Stimulated activated CD8-positive, alpha-beta memory T cell treated with anti-CD3 and anti-CD28 coated beads, Interleukin-2, amount 100 ng/mL, for 1 hour (primary cell): Measurements from ENCODE around the gene PIK3R1.

Experiments
- DNase-seq, 2 donors: peaks; one replicate each; pipeline ENCODE4 v3.0.0-alpha.2; 2020; ENCODE audit warnings: low read depth in 2 of 2

Gene PIK3R1

GRCh38 chr5:68296895-68297294 is 81.3 kb downstream of the PIK3R1 start:
- DNase-seq: no peak

GRCh38 chr5:68297656-68298055 is 82.1 kb downstream of the PIK3R1 start:
- DNase-seq: no peak

DNA sequence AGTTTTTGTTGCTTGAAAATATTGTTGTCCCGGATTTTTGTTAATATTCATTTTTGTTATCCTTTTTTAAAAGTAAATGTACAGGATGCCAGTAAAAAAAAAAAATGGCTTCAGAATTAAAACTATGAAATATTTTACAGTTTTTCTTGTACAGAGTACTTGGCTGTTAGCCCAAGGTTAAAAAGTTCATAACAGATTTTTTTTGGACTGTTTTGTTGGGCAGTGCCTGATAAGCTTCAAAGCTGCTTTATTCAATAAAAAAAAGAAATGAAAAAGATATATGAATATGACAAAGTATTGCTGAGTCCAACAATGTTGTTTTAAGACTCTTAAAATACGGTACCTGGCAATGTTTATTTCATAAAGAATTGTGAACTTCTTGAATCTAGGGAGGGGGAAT is 82.9 kb downstream of the PIK3R1 start:
- DNase-seq: no peak

GRCh38 chr5:68299105-68299504 is 83.5 kb downstream of the PIK3R1 start:
- no peak for DNase-seq

DNA sequence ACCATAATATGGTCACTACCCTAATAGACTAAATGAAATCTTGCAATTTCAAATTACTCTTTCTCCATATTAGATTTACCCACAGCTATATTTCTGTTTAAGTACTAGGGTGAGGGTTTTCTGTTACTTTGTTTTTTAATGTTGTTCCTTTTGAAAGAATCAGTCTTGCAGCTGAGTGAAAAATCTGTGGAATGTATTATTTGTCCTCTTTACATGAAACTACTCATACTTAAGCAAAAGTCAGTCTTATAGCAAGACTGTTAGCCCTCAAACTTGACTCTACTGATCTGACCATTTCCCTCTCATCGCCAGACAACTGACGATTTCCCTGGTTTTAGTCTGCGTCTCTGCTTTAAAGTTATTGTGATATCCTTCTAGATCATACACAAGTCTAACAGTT is 84.0 kb downstream of the PIK3R1 start:
- DNase-seq: no peak

GRCh38 chr5:68303038-68303738 is 87.6 kb downstream of the PIK3R1 start:
- no peak for DNase-seq

GRCh38 chr5:68303754-68304420 is 88.3 kb downstream of the PIK3R1 start:
- DNase-seq: no peak

GRCh38 chr5:68304421-68305052 is 89.0 kb downstream of the PIK3R1 start:
- DNase-seq: no peak

- no peak for DNase-seq
Observed at GRCh38 chr5:68305223-68305870, 89.8 kb downstream of the PIK3R1 start.

DNA sequence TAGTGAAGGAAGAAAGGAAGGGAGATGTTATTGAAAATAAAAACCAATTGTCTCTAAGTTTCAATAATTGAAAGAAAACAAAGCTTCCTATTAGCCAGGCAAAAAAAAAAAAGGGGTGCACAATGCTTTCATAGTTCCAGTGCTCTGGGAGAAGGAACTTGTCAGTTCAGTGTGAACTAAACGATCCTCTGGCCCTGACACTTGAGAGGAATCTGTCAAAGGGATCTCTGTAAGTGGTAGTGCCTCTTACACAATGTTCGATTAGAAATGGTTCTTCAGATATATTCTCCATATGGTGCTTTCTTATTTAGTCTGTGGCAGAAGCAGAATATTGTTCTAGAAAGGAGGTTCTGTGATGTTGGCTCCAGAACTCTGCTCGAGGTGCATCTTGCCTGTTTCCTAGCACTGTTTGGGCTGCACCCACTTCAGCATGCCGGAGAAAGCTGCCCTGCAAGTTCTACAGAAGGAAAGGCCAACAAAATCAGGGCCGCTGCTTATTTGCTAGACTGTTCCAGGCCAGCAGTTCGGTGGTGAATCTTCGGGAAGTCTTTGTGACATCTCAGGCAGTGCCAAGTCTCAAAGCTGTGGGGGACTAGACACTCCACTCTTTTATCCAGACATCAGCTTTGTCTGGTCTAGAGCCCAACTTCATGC is 90.9 kb downstream of the PIK3R1 start:
- DNase-seq: no peak

DNA sequence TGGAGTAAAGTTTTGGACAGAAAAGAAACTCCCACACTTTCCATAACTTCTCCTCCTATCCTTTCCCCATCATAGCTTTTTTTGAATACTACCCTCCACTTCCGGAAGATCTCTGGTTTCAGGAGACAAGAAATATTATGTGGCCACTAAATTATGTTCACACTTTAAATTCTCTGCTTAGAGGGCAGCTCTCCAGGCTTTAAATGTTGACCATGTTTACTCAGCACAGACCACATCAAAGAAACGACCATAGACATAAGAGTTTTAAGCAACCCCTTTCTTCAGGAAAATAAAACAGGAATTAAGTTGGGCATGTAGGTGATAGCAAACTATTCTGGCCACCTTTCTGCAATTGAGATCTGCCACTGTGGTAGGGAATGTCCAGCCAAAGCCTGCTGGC is 97.8 kb downstream of the PIK3R1 start:
- DNase-seq: no peak

DNA sequence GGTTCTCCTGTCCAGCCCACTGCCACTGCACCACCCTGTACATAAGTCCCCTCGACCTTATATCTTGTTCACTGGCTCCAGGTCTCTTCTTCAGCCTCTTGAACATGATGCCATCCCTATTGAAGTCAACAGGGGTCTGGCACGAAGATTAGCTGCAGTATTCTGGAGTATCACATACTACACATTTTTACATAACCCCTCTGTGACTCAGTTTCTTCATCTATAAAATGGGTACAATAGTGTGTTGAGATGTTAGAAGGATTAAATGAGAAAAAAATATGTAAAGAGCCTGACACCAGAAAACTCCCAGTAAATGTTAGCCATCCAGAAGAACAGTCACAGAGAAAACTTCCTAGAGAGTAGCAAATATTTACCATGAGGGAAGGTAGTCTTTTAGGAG is 98.9 kb downstream of the PIK3R1 start:
- no peak for DNase-seq

- DNase-seq: peak in 1 of 2 donors; percentile 13
Observed at GRCh38 chr5:68315679-68316271, 100.2 kb downstream of the PIK3R1 start.

DNA sequence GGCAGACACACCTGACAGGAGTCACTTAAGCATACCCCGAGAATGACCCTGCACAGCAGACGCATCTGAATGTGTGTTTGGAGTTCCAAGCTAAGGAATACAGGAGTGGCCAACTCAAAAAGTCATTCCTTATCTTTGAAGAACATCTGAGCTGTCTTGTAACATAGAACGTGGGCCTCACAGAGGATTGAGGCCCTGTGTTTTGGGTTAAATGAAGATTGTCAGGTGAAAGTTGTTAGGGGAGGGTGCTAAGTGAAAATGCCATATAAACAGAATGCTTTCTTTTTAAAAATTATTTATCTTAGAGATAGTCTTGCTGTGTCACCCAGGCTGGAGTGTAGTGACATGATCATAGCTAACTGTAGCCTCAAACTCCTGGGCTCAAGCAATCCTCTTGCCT is 100.9 kb downstream of the PIK3R1 start:
- no peak for DNase-seq

- no peak for DNase-seq
Observed at GRCh38 chr5:68317646-68318045, 102.1 kb downstream of the PIK3R1 start.

GRCh38 chr5:68318955-68319705 is 103.6 kb downstream of the PIK3R1 start:
- DNase-seq: no peak

- DNase-seq: no peak
Observed at GRCh38 chr5:68319706-68320412, 104.3 kb downstream of the PIK3R1 start.

GRCh38 chr5:68320413-68320986 is 104.9 kb downstream of the PIK3R1 start:
- DNase-seq: no peak

- DNase-seq: no peak
Observed at GRCh38 chr5:68325065-68325580, 109.6 kb downstream of the PIK3R1 start.
